ENCODE results near the gene CYSTM1.

DNA sequence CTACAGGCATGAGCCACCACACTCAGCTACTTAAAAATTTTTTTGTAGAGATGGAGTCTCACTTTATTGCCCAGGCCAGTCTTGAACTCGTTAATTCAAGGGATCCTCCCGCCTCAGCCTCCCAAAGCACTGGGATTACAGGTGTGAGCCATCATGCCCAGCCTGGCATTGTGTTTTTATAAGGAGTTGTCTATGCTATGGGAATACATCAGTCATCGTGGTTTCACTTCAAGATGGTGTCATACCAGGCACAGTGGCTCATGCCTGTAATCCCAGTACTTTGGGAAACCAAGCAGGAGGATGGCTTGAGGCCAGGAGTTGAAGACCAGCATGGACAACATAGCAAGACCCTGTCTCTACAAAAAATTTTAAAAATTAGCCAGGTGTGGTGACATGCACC, 49.7 kb downstream of the CYSTM1 start:
- no peak for TF ChIP-seq CTCF (IDR thresholded peaks at IDR 0.05; ENCODE audit: control extremely low read depth in 1 of 3, insufficient read depth in 1 of 3, low read depth in 1 of 3, low read length in 3 of 3)
- TF ChIP-seq CEBPB (IDR thresholded peaks at IDR 0.05; ENCODE audit: low read depth, low read length) = no peak
- no peak for TF ChIP-seq POLR2A (IDR thresholded peaks at IDR 0.05; ENCODE audit: control extremely low read depth in 1 of 2, low read depth in 2 of 2, low read length in 2 of 2)
- no peak for TF ChIP-seq EP300 (IDR thresholded peaks at IDR 0.05; ENCODE audit: borderline replicate concordance in 1 of 2, low read depth in 2 of 2, low read length in 2 of 2)
- no peak for TF ChIP-seq EZH2 (IDR thresholded peaks at IDR 0.05; ENCODE audit: low read depth, low read length, severe bottlenecking)
- TF ChIP-seq RXRA (IDR thresholded peaks at IDR 0.05; ENCODE audit: insufficient read depth, low read depth, low read length) = no peak
- no peak for TF ChIP-seq JUN (IDR thresholded peaks at IDR 0.05; ENCODE audit: low read depth, low read length)
- no peak for TF ChIP-seq SRF (IDR thresholded peaks at IDR 0.05; ENCODE audit: low read depth, low read length)

Measured in H1 (cell line).